ENCODE measurements around the gene AKNA.

DNA sequence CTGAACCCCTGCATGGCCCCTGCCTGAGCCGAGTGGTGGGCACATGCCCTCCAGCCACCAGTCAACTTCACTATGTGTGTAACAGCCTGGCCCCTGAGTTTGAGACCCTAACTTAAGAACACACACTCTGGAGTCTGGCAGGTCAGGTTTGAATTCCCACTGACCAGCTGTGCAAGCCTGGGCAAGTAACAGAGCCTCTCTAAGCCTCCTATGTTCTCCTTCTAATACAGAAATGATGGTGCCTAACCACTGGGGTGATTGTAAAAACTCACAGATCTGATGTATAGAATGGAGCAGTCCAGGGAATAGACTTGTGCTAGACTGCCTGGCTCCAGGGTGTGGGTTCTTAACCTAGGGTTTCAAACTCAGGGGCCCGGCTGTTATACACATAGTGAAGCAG is 16.7 kb upstream of the AKNA start:
- no peak for TF ChIP-seq GATA3 (IDR thresholded peaks at IDR 0.05; ENCODE audit: low read depth, low read length)
- TF ChIP-seq GATA2 (IDR thresholded peaks at IDR 0.05; ENCODE audit: low read depth, low read length): no peak

Measured in SH-SY5Y (cell line).